SHP77 treated with DMSO at 0.1 percent for 48 hours (cell line): Measurements from ENCODE around the gene KIAA1614.
A peak's percentile ranks its signal among the peaks of the same experiment; 100 is the strongest.

Experiments used
- DNase-seq: peaks from one replicate; lab custom pipeline; 2025; lab: John Stamatoyannopoulos, UW

KIAA1614 gene

DNA sequence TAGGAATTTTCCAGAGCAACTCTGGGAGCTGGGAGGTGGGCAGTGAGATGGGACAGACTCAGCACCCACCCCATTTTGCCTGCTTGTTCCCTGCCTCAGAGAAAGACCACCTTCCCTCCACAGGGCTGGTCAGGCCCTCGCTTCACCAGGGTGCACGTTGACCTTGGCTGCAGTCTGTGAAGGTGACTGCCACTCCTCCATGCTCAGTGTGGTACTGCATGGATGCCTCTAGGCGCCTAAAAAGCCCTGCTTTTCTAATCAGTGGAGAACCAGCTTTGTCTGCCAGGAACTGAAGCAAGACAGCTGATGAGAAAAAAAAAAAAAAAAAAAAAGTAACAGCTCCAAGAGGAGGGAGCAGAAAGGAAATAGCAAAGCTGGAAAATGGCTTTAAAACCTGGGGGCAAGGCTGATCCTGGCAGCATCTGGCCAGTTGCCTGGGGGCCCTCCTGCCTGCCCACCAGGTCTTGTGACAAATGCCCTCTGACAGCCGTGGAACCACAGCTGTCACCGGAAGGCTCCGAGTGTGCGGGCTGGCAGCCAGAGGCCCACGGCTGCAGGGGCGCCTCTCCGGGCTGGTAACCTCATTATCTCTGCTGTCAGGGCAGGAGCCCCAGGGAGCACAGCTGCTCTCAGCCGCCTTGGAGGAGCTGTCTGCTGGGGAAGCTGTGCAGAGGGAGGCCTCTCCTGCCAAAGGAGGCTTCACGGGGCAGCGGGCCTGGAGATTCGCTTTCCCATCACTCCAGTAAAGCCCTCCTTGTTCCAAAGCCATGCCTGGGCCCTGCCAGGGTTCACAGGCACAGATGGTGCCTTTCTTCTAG is 13.7 kb downstream of the KIAA1614 start:
- no peak for DNase-seq

DNA sequence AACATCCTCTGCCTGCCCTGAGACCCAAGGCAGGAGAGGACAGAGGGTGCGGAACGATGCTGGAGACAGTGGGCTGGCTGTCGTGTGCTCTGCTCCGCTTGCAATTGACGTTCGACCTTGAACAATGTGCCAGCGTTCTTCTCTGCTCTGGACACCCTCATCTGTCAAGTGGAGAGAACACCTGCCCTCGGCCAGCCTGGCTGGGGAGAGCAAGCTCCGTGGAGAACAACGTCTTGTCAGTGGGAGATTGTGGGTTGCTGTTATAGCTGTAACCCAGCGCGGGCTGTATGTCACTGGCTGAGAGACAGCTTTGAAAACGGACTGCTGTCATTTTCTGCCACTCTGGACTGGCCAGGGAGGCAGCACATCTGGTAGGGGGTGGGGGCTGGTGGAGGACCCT is 14.7 kb downstream of the KIAA1614 start:
- no peak for DNase-seq

- DNase-seq: no peak
These were observed 15.1 kb downstream of the KIAA1614 start for GRCh38 chr1:180927841-180928240.

- DNase-seq: no peak
These were observed 15.9 kb downstream of the KIAA1614 start for GRCh38 chr1:180928331-180929230.

DNA sequence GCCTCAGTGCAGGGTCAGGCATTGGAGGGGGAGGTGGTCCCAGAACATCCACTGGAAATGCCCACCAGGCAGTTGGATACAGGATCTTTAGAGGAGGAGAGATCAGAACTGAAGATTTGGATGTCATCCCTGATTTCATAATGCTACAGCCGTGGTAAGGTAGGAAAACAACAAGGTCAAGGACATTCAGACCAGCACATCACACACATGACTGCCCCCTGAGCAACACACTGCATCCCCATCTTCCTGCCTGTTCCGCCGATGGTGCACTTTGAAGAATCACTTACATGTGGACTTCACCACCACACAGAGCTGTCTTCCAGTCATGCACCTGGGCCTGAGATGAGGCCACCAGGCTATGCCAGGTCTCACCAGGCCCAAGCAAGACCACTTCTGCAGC is 16.7 kb downstream of the KIAA1614 start:
- no peak for DNase-seq

GRCh38 chr1:180930687-180931086 is 18.0 kb downstream of the KIAA1614 start:
- peak; percentile 24 for DNase-seq

DNA sequence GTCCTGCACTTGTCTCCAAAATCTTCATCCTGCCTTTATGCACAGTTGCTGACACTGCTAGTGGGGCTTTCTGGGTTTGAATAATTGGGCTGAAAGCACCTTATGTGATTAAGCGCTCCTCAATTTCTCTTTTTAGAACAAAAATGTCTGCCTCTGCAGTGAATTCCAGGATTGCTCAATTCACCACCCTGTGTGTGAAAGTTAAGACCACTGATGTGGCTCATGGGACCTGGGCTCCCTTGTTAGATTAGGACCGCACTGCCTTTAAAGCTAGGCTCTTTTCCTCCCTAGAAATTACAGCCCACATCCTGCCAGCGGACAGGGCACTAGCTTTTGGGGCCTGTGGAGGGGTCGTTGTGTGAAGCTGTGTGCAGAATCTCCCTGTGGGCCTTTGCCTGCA is 18.8 kb downstream of the KIAA1614 start:
- no peak for DNase-seq

- DNase-seq: no peak
These were observed 19.7 kb downstream of the KIAA1614 start for GRCh38 chr1:180932378-180932777.

GRCh38 chr1:180933141-180933540 is 20.4 kb downstream of the KIAA1614 start:
- DNase-seq: no peak

DNA sequence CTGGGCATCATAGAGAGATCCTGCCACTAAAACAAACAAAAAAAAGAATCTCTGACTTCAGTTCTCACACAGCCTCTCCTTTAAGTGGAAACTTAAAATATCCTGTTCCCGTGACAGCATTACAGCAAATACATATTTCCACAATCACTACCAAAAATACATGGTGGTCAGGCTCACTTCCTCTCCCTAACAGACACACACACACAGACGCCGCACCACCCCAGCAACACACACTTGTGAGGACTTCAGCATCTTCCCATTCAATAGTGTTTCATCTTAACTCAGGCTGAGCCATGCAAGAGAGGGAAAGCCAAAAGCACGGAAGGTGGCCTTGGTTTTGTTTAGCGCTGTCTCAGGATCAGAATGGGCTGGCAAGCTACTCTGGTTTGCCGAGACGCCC is 21.9 kb downstream of the KIAA1614 start:
- no peak for DNase-seq

DNA sequence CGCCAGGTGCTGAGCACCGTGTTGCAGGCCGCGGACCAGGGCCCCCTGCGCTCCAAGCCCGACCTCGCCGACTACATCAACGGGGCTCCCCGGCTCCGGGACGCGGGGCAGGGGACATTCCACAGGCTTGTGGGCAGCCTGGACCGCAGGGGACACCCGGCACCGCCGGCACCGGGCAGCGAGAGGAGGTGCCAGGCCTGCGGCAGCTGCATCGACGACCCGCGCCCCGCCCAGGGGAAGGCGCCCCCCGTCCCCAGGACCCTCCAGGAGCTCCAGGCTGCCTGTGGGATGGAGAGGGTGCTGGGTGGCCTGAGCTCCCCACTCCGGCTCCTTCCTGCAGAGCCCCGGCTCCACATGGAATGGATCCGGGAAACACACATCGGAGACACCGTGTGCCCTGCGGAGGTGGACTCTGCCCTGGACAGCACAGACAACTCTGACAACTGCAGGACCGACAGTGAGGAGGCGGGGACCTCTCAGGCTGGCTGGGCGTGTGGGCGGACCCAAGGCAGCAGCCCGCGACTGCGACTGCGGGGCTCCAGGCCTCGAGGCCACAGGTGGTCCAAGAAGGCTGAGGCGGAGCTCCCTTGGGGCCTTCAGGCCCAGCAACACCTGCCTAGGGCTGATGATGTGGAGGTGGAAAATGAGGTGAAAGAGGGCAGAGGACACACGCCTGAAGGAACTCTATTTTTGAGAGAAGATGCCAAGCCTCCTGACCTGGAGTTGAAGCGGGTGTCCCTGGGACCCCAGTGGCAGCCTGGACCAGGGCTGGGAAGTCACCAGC is 22.8 kb downstream of the KIAA1614 start:
- no peak for DNase-seq

- no peak for DNase-seq
These were observed 23.7 kb downstream of the KIAA1614 start for GRCh38 chr1:180936110-180937011.

DNA sequence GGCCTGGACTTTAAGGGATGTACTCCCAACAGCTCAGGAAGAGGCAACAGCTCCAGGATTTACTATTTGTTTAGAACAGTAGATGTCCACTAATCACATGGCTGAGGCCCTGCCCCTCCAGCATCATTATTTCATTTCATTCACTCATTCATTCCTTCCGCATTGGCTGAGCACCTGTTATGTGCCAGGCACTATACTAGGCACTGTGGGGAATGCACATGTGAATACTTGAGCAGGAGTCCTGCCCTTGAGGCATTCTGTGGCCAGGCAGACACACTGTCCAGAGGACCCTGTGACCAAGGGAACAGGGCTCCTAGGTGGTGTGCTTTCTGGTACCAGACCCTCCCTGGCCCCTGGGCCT is 24.3 kb downstream of the KIAA1614 start:
- DNase-seq: no peak

- DNase-seq: no peak
These were observed 25.0 kb downstream of the KIAA1614 start for GRCh38 chr1:180937624-180938225.

DNA sequence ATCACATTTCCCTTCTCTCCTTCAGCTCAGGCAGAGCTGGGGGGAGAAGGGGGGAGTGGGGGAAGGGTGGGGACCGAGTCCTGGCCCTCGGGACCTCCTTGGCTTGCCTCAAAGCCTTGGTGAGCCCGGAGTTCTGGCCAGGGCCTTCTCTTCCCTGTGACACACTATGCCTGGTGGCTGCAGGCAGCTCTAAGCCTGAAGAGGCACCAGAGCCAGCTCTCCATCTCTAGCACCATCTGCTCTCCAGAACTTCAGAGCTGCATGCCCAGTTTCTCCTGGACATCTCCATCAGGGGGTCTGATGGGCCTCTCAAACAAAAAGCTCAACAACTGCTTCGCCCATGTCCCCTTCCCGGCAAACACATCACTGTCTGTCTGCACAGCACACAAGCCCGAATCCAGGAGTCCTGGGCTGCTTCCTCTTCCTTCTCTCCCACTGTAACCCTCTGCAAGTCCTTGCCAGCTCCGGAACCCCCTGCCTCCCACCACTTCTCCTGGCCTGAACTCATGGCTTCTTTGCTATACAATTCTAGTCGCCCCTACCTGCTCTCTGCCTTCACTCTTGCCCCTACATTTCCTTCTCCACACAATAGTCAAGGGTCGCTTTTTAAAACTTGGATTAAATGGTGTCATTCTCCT is 26.5 kb downstream of the KIAA1614 start:
- no peak for DNase-seq

DNA sequence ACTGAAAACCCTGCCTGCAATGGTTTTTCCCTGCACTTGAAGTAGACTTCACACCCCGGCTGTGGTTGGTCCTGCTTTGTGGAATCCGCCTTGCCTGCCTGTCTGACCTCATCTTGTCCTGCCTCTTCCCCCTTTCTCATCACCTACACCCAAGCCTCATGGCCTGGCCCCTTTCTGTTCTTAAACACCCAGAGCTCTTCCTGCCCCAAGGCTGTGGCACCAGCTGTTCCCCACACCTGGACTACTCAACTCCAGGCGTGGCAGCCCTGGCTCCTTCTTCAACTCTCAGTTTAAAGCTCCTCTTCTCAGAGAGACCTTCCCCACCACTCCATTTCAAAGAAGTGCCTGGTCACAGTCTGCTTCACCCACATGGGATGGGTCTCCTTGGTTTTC is 27.0 kb downstream of the KIAA1614 start:
- no peak for DNase-seq

GRCh38 chr1:180940445-180940844 is 27.7 kb downstream of the KIAA1614 start:
- DNase-seq: no peak

GRCh38 chr1:180941518-180942275 is 29.0 kb downstream of the KIAA1614 start:
- DNase-seq: no peak

- DNase-seq: no peak
These were observed 32.5 kb downstream of the KIAA1614 start for GRCh38 chr1:180945151-180945550.

GRCh38 chr1:180945551-180945950 is 32.9 kb downstream of the KIAA1614 start:
- DNase-seq: no peak
